Stimulated activated CD8-positive, alpha-beta memory T cell treated with anti-CD3 and anti-CD28 coated beads, Interleukin-4, amount 100 ng/mL, for 4 hours (primary cell): ENCODE data around the gene TAC1.
"Not testable (repeated sequence)": the region's sequence is repeated elsewhere in the genome, so short reads cannot be mapped to it uniquely, and the experiment has no call there.

Source experiments
- DNase-seq, 2 donors: peaks; one replicate each; pipeline ENCODE4 v3.0.0-alpha.2; 2020; ENCODE audit warnings: low read depth in 2 of 2, low spot score in 1 of 2

Gene TAC1

GRCh38 chr7:97731736-97732564 lies at the start of gene TAC1:
Gene TAC1 (plus strand): TSS chr7:97732086. CDS start chr7:97732613, 527 bp downstream.
- DNase-seq = no peak

GRCh38 chr7:97685952-97686351 lies 45.9 kb upstream of the TAC1 start:
- DNase-seq = no peak

DNA sequence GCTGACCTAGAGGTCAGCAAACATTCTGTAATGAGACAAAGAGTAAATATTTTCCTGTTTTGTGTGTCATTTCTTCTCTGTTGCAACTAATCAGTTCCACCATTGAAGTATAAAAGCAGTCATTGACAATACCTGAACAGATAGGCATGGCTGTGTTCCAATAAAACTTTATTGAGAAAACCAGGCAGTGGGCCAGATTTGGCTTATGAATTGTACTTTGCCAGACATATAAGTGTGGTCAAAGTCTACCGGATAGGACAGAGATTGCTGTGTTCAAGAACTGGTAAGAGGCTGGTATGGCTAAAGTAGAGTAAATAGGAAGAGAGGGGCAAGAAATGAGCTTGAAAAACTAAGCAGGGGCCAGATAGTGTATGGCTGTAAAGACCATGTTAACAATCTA lies 38.3 kb upstream of the TAC1 start:
- no peak for DNase-seq

DNA sequence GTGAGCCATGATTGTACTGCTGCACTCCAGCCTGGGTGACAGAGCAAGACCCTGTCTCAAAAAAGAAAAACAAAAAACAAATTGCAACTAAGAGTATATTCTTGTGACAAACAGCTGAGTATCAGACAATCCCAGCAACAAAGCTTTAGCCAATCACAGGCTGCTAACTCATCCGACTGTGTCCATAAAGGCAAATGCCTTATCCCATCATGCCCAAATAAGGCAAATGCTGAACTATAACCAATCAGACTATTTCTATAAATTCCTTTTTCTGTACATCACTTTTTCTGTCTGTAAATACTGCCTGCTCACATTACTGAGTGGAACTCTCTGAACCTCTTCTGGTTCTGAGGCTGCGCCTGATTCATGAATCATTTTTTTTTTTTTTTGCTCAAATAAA lies 37.5 kb upstream of the TAC1 start:
- no peak for DNase-seq

- no peak for DNase-seq
These were observed 34.5 kb upstream of the TAC1 start for GRCh38 chr7:97697396-97697795.

DNA sequence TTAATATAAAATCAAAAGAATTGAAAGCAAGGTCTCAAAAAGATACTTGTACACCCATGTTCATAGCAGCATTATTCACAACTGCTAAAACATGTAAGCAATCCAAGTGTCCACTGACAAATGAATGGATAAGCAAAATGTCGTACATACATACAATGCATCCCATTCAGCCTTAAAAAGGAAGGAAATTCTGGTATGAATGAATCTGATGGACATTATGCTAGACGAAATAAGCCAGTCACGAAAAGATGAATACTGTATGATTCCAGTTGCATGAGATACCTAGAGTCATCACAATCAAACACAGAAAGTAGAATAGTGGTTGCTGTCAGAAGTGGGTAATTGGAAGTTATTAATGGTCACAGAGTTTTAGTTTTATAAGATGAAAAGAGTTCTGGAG lies 9.5 kb upstream of the TAC1 start:
- DNase-seq = no peak

GRCh38 chr7:97732565-97733275 lies 834 bp downstream of the TAC1 start:
- DNase-seq = no peak

- no peak for DNase-seq
These were observed 1.6 kb downstream of the TAC1 start for GRCh38 chr7:97733276-97734161.

- no peak for DNase-seq
These were observed 2.4 kb downstream of the TAC1 start for GRCh38 chr7:97734255-97734654.

GRCh38 chr7:97735075-97735474 lies 3.2 kb downstream of the TAC1 start:
- DNase-seq = no peak

DNA sequence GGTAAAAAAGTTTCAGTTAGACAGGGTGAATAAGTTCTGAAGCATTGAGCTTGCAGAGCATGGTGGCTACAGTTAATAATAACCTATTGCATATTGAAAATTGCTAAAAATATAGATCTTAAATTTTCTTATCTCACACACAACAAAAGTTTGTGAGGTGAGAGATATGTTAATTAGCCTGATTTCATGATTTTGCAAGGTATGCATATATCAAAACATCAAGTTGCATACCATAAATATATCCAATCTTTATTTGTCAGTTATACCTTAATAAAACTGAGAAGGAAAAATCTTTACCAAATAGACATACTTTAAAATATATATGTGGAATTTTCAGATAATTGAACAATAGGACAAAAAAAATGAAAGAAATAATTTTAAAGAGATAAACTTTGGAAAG lies 16.6 kb downstream of the TAC1 start:
- no peak for DNase-seq

DNA sequence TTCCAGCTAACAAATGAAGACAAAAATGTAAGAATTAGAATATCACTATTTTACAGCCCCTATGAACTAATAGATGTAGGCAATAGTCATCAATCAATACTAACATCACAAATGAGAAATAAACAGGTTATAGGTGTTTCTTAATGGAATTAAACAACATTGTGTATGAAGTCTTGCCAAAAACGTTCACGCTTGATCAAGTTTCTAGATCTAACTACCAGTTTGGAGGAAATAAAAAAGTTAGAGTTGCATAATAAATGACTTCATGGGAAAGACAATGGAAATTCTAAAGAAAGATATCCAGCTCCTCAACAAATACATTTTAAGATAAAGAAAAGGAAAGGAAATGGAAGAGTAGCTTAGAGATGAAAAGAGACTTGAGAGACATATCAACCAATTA lies 19.7 kb downstream of the TAC1 start:
- no peak for DNase-seq

DNA sequence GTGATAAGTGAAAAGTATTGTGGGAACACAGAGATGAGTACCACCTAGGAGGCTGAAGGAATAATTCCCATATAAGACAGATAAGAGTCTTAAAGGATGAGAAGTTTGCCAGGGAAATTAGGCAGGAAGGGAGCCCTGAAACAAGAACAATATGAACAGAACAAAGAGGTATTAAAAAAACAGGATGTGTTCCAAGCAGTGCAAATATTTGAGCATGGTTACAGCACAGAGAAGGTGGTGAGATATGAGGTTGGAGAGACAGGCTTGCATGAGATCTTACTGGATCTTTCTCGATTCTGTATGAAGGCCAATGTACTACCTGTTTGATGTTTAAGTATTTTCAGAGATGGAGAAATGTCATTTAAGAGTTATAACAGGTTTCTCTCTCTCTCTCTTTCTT lies 20.3 kb downstream of the TAC1 start:
- no peak for DNase-seq

DNA sequence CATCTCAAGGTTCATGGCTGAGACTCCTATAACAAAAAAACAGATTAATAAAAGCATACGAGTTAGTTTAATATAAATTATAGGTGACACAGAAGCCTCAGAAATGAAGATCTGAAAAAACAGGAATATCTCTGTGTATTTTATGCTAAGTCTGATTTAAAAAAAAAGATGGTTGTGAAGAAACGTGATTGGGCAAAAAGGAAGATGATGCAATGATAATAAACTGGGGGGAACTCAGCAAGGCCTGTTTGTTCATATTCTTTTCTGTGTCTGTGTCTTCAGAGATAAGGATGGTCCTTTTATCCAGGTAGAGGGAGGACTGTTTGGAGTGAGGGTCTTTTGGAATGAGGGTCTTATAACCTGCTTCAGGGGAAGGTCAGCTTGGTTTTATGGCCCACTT lies 25.9 kb downstream of the TAC1 start:
- DNase-seq = no peak

DNA sequence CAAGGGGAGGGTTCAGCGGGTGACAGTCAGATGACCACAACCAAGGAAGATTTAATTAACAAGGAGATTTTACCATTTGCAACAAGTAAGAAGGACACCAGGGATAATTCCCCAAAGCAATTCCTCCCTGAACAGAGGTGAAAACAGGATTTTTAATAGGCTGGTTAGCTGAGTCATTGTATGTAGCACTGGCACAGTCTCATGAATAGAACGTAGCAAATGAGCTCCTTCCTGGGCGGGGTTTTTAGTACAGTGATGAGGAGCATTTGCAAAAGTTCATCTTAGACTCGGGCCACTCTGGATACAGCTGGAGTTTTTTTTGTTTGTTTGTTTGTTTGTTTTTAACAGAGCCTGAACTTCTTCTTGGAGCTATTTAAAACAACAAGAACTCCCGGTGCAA lies 39.0 kb downstream of the TAC1 start:
- no peak for DNase-seq

GRCh38 chr7:97771576-97771975 lies 39.7 kb downstream of the TAC1 start:
- DNase-seq = no peak

DNA sequence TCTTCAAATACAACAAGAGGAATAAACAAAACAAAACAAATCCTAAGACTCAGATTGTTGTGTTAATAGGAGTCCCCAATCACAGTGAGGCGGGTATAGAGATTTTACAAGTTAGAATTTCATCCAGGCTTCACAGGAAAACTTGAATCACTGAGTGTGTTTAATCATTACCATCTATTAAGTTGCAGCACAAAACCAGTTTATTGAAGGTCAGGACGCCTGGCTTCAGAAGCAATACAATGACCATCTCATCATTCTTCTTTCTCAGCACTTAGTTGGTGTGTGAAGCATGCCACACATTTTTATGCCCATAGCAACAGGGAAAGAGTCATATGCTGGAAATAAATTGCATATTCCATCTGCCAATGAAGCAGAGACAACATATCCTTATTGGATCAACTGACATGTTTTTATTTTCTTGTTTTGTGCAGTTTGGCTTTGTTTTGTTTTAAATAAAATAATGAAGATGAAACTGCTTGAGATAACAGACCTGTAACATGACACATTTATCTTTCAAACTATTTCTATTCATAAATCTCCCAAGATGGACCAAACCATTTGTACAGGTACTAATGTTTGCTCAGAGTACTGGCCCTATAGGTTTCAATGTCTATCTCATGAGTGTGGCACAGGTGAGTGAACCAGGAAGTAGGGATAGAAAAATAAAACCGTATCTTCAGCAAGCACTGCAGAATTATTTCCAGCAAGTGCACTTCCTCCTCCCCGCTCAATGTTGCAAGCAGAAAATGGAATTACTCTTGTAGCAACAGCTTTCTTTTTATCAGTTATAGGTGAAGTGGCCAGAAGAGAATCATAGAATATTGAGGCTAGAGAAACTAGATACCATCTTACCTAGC lies 40.4 kb downstream of the TAC1 start:
- no peak for DNase-seq

- DNase-seq = not testable (repeated sequence)
These were observed 54.5 kb downstream of the TAC1 start for GRCh38 chr7:97786398-97786797.
